Upper lobe of left lung (tissue), 4 donors: Measurements from ENCODE around the gene IL13RA1.

Experiments used
- CTCF ChIP-seq, 6 experiments: fragments of 450-650 bp in 4 of 6; fragments of 200-600 bp in 2 of 6; sonication (generic) in 2 of 6; IDR thresholded peaks; one replicate each; pipeline ENCODE4 v1.5.1; 2016 to 2019; ENCODE audit warnings: antibody characterized with exemption in 6 of 6
- EP300 ChIP-seq, 4 donors: sonication (generic); formaldehyde crosslinking; IDR thresholded peaks; one replicate each; pipeline ENCODE4 v1.5.1; 2017; ENCODE audit warnings: antibody characterized with exemption in 4 of 4, control low read depth in 2 of 4
- POLR2A ChIP-seq, 4 donors: fragments of 450-650 bp; IDR thresholded peaks; one replicate each; pipeline ENCODE4 v1.5.1; 2016 to 2017; ENCODE audit warnings: antibody characterized with exemption in 4 of 4, mild to moderate bottlenecking in 2 of 4
- POLR2AphosphoS5 ChIP-seq, 2 donors: sonication (generic); formaldehyde crosslinking; IDR thresholded peaks; one replicate each; pipeline ENCODE4 v1.5.1; 2017; ENCODE audit warnings: antibody characterized with exemption in 2 of 2

GRCh38 chrX:118693843-118694242, 33.6 kb upstream of the IL13RA1 start:
- TF ChIP-seq CTCF (IDR thresholded peaks at IDR 0.05), result no peak
- no peak for TF ChIP-seq POLR2A (IDR thresholded peaks at IDR 0.05)
- no peak for TF ChIP-seq EP300 (IDR thresholded peaks at IDR 0.05)
- no peak for TF ChIP-seq POLR2AphosphoS5 (IDR thresholded peaks at IDR 0.05)
